ENCODE data around the gene CHIT1.

The CHIT1 gene

DNA sequence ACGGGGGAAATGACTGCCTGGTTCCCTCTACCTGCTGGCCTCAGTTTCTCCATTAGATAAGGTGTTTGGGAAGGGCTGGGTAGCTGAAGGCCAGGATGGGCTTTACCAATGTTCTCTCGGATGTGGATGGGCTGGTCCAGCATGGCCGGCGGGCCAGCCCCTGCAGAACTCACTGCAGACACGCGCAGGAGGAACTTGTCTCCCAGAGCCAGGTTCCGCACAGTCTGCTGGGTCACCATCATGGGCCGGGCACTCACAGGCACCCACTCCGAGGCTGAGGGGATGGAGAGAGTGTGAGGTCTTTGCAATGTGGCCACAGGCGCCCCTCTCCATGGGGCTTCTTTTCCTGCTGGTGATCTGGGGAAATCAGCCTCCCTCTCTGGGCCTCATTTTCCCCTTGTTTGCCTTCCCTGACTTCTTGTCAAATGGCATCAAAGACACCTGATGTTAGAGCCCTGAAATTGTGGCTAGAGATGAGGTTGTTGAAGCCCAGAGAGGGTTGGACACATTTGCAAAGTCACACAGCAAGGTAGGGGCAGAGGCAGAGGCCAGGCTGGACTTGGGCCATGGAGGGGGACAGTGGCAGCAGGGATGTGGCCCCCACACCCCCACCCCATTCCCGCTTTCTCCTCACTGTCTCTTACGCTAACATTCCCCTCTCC lies 55.0 kb downstream of the CHIT1 start:
- no peak for DNase-seq

DNA sequence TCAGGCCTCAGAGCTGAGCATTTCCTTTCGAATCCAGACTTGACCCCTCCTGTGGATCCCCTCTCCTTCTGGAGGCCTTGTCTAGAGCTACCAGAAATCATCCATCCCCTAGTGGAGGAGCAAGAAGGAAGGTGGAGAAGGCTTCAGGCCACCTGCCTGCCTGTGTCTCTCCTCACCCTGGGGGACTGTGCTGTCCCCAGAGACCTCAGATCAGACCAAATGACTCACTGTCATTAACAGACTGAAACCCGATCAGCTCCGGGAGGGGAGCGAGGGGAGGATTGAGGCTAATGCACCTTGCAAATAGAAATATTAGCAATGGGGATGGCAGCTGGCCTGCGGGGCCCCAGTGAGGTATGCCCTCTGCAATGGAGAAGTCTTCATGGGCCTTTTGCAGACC lies 55.9 kb downstream of the CHIT1 start:
- DNase-seq = no peak

DNA sequence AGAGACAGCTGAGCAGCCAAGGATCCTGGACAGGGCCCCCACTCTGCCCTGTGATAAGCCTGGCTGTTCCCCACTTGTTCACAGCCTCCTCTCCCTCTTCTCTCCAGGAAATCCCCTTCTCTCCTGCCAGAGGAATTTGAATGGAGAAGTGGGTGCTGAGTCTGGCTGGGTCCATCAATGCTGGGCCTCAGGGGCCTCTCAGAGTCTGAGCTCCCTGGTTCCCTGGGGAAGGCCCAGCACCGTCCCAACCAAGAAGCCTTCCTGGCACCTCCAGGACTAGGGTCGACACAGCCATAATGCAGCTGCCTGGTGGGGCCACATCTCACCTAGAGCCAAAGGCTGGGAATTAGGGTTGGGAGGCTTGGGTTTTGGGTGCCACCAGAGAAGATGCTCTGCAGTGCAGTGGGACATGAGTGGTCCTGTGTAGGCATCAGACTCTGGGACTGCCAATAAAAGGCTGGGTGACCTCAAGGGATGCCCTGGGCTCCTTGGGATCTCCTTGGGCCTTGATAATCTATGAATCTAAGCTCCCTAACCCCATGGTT lies 56.4 kb downstream of the CHIT1 start:
- no peak for DNase-seq

DNA sequence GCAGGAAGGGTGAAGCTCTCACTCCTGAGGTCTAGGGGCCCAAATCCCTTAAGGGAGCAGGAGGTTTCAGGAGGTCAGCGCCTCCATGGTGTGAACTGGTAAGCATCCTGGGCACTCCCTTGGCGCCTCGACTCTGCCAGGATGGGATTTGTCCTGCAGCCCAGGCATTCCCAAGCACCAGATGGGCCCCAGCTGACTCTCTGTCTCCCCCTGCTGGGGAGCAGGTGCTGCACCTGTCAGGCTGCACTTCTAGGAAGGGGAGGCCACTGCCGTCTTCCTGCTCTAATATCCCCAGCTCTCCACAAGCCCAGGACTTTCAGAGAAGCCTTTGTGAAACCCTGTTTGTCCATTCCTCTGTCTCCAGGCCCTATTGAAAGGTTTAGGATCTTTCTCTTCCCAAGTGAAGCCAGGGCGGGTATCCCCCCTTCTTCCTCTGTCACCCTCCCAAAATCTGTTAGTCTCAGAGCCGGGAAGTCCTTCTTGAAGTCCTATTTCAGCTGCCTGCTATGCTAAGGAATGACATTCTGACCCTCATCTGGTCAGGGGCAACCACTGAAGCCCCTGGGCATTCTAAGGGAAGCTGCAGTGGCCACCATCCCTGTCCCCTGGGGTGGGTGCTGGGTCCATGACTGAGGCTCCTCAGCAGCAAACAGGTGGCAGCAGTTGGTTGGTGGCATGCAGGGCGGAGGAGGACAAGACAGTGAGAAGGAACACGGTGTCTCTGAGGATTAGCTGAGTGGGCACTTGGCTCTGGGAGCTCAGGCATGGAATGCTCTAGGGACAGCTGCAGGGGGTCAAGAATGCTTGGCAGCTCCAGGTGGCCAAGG lies 57.1 kb downstream of the CHIT1 start:
- DNase-seq = peak; percentile 68

DNA sequence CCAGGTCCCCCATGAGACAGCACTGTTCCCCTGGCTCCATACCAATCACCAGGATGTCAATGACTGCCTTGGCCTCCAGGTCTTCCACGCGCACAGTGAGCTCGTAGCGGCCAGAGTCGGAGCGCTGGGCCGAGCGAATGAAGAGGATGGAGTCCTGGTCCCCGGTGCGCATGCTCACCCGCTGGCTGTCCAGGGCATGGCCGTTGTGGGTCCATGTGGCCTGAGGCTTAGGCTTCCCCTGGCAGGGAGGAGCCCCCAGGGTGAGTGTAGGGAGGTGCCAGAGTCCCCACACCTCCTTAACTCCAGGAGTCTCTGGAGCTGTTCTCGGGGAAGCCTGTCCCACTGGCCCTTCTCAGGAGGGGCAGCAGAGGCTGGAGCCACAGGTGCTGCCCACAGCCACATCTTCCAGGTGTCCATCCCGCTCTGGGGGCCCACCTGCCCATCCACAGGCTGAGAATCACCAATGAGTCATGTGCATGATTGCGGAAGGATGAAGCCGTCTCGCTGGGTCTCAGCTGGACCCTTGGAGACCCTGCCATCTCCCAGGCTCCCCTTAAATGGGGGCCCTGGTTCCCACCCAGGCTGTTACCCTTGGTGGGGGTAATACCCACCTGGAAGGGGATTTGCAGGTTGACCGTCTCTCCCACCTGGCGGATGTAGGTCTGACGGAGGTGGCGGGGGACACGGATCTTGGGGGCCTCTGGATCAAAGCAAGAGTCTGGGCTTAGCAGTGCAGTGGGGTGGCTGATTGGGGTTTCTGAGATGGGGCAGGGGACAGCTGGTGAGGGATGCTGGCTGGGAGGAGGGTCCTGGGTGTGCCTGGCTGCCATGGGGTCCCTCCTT lies 57.9 kb downstream of the CHIT1 start:
- no peak for DNase-seq

DNA sequence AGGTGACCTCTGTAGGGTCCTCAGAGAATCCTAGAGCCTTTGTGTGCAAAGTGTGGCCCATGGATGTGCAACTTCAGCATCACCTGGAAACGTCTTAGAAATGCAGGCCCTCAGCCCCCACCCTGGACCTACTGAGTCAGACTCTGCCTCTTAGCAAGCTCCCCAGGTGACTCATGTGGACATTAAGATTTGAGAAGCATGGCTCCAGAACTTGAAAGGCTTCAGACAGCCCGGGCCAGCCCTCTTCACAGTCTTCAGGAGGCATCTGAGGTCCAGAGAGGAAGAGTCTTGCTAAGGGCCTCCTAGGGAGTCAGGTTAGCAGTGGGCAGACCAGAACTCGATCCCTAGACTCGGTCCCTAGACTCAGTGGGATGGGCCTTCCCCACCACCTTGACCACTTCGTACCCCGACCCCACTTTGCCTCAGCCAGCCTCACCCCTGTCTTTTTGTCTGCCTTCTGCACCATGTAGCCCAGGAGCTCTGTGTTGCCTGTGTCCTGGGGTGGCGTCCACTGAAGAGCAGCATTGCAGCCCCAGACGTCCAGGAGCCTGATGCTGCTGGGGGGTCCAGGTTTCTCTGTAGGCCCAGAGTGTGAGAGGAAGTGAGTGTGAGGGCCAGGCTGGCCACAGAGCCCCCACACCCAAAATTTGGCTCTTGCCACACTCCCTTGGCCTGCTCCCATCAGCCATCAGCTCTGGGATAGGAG lies 58.7 kb downstream of the CHIT1 start:
- no peak for DNase-seq

DNA sequence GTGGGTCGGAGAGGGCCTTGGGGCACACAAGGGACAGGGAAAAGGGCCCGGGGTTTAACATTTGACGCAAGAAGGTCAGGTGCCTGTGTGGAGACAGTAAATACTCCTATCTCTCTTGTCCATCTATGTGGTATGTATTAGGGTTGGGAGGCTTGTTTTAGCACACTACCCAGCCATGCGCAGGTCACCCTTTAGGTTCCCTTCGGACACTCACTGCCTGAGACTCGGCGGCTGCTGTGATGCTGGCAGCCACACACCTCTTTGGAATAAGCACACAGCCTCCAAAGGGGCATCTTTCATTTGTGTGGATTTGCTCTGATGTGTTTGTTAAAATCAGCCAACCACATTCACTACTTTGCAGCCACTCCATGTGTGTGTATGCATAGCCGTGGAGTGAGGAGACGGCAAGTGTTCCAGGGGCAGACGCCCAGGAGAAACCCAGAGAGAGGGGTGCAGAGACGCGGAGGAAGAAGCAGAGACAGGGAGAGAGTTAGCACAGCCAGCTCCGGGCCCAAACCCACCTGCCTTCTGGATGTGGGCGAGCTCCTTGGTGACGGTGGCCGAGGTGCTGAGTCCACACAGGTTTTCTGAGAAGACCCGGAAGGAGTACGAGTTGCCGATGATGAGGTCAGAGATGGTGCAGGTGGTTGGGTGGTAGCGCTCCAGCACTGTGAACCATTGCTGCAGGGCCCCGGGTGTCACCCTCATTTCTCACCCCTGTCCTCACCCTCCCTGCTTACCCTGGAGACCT lies 59.5 kb downstream of the CHIT1 start:
- no peak for DNase-seq

DNA sequence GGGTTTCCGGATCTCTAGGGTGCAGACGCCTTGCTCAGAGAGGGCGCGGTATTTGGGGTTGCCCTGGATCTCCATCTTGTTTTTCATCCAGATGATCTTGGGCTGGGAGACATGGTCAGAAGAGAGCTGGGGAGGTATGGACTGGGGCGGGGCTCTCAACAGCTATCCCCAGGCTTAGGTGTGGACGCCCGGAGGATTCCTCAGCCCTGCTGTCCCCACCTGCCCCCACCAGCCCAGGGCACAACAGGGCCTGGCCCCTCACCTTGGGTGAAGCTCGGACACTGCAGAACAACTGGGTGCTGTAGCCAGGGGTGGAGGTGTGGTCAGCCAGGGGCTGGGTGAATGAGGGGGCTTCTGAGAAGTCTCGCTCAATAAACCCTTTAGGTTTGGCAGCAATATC lies 60.5 kb downstream of the CHIT1 start:
- DNase-seq = no peak

DNA sequence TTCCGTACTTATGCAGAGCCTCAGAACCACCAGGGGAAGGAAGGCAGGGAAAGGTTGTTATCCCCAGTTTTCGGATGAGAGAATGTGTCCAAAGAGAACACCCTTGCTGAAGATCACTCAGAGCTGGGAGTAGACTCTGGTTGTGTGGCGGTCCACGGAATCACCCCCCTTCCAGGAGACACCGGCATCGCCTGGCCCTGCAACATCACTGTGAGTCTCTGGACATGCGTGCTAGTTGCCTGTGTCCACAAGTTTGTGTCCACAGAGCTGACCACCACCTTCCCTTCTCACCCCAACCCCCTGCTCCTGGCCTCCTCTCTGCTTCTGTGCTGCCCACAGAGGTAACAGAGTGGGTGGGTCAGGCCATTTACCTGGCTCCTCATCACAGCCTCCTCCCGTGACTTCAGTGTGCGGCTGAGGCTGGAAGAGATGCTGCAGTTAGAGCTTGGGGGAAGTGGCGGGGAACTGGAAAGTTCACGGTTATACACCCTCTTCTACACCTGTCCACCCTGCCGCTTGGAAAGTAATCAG lies 61.2 kb downstream of the CHIT1 start:
- no peak for DNase-seq

DNA sequence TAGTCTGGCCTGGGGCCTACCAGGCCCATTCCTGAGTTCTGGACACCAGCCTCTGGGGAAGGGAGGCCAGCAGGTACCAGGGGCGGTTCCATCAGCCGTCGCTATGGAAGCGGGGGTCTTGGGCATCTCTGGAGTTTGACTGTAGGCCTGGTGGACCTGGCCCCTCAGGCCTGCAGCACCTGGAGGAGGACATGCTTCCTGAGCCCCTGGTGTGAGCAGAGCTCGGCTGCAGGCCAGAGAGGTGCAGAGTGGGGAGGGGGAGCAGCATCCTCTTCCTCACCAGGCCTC lies 61.6 kb downstream of the CHIT1 start:
- DNase-seq = no peak

DNA sequence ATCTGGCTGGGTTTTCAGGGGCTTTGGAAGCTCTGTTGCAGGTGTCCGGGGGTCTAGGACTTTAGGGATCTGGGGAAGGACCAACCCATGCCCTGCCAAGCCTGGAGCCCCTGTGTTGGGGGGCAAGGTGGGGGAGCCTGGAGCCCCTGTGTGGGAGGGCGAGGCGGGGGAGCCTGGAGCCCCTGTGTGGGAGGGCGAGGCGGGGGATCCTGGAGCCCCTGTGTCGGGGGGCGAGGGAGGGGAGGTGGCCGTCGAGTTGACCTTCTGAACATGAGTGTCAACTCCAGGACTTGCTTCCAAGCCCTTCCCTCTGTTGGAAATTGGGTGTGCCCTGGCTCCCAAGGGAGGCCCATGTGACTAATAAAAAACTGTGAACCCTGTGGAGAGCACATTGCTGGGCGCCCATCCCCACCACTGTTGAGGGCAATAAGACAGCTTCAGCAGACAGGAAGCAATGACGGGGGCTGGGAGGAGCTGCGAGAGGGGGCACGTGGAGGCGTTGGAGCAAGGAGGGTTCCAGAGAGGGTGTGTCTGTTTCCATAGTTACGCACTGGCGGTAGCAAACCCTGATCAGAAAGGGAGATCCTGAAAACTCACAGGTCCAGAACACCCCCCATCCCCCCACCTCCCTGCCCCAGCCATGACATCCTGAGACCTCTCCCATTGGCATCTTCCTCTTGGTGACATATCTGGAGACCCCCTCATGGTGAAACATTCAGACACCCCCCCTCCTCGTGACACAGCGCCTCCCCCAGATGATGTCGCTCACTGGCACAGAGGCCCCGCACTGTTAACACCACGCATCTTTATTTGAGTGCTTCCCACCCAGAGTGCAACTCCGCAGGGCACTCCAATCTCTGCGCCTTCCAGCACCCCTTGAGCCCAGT lies 62.2 kb downstream of the CHIT1 start:
- peak; percentile 12 for DNase-seq

DNA sequence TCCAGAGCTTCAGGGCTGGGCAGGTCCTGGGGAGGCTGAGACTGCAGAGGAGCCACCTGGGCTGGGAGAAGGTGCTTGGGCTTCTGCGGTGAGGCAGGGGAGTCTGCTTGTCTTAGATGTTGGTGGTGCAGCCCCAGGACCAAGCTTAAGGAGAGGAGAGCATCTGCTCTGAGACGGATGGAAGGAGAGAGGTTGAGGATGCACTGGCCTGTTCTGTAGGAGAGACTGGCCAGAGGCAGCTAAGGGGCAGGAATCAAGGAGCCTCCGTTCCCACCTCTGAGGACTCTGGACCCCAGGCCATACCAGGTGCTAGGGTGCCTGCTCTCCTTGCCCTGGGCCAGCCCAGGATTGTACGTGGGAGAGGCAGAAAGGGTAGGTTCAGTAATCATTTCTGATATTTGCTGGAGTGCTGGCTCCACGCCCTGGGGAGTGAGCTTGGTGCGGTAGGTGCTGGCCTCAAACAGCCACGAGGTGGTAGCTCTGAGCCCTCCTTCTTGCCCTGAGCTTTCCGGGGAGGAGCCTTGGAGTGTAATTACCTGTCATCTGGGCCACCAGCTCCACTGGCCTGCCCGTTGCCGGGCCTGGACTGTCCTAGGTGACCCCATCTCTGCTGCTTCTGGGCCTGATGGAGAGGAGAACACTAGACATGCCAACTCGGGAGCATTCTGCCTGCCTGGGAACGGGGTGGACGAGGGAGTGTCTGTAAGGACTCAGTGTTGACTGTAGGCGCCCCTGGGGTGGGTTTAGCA lies 63.1 kb downstream of the CHIT1 start:
- DNase-seq = peak; percentile 20

Data from stimulated activated CD4-positive, alpha-beta T cell treated with anti-CD3 and anti-CD28 coated beads, Interleukin-15, amount 100 ng/mL, for 24 hours (primary cell).